AG20443 (cell line): ENCODE measurements around the gene DLX4.

ENCODE experiments used
- DNase-seq: peaks from one replicate; pipeline ENCODE4 v3.0.0; 2012; ENCODE audit warnings: low spot score, mixed read lengths

The DLX4 gene

GRCh38 chr17:49946964-49947584, 21.9 kb upstream of the DLX4 start:
- no peak for DNase-seq

- DNase-seq: no peak
These were observed 19.4 kb upstream of the DLX4 start for GRCh38 chr17:49949634-49950033.

DNA sequence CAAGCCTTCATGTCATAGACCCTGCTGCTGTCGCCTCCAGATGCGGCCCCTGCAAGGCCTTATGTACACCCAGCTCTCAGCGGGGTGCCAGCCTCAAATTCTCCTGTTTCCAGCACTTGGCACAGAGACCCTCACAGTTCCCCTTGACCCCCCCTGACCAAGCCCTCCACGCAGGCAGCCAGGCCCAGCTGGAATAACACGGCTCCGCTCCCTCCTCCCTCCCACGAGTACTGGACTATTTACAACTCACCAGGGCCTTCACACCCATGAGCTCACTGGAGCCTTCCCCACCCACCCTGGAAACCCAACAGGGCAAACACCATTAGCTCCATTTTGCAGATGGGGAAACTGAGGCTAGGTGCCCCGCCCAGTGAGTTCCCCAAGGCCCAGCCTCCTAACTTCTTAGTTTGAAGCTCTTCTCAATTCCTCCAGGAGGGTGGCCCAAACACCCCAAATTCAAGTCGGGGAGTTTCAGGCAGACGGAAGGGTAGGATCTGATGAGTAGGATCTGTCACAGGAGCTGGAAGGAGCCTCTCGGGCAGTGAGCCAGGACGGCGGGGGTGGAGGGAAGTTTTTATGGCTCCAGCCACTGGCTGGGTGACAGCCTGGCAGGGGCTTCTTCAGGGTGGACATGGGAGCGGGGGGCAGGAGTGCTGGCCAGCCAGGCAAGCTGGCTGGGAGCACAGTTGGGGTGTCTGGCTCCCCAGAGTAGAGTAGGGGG, 17.5 kb upstream of the DLX4 start:
- peak; percentile 47 for DNase-seq

DNA sequence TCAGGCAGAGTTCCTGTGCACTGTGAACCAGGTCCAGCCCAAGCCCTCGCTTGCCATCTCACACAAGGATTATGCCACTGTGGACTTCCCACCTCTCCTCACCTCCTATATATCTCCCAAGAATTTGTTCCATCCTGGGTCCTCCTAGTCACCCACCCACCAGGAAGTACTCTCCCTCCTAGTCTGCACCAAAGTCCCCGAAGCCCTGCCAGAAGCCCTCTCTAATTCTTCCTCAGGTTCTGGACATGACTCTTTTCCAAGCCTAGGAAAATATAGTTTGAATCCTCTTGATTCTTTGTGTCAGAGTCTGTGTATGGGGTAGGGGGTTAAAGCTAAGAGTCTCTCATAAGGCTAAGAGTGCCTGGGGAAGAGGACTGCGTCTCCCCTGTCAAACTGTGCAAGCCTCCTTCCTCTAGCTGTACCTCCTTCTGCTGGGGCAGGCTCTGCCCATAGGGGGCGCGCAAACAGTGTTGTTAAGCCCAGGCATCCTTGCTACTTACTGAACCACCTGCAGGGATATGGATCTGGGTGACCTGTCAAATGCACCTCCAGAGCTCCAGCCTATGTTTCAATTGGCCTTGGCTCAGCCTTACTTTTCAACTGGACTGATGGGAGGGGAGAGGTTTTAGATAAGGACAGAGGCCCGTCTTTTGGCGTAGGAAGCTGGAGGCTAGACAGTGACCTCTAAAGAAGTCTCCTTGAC, 16.6 kb upstream of the DLX4 start:
- DNase-seq: peak; percentile 87

GRCh38 chr17:49952912-49953497, 16.0 kb upstream of the DLX4 start:
- no peak for DNase-seq

- DNase-seq: no peak
These were observed 13.8 kb upstream of the DLX4 start for GRCh38 chr17:49955157-49955556.

DNA sequence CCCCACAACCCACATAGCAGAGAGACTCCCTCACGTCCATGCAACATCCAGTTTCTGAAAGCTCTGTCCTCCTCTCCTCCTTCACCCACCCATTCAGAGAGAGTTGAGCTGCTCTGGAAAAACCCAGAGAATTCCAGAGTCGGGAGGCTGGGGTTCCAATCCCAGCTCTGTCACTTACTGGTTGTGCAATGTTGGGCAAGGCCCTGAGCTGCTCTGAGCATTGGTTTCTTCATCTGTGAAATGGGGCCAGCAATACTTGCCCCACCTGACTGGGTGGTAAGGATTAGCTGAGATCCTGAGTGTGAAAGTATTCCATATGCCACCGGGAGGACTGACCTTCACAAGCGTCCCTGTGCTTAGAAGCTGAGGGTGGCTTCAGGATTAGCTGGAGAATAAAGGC, 12.2 kb upstream of the DLX4 start:
- DNase-seq: no peak

GRCh38 chr17:49957350-49957749, 11.6 kb upstream of the DLX4 start:
- no peak for DNase-seq

- DNase-seq: no peak
These were observed 10.3 kb upstream of the DLX4 start for GRCh38 chr17:49958723-49959122.

DNA sequence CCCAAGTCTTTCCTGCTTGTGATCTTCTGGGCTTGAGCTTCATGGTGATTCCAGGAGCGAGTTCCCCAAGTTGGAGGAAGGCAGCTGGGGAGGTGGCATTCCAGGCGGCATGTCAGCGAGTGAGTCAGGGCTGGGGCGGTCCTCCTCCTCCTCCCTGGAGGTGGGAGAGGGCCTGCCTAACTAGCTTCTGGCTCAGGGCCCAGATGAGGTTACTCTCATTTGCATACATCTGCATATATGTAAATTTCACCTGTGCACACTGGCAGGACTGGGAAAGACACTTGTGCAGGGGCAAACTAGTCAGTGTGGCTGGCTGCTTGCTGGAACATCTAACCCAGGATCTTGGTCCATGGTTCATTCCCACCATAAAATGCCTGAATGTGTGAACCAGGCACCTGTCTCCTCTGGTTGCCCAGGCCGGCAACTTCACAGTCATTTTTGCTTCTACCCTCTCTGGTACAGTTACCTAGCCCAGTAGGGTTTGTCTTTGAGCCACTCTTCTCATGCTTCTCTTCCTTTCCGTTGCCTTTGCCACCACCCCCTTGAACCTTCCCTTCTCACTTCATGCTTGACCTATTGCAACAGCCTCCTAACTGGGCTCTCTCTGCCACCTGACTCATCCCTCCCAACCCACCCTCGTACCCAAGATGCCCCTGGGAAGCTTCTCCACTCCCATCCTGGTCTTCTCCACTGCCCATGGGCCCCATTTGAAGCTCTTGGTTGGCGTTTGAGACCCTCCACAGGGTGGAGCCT, 9.6 kb upstream of the DLX4 start:
- no peak for DNase-seq

DNA sequence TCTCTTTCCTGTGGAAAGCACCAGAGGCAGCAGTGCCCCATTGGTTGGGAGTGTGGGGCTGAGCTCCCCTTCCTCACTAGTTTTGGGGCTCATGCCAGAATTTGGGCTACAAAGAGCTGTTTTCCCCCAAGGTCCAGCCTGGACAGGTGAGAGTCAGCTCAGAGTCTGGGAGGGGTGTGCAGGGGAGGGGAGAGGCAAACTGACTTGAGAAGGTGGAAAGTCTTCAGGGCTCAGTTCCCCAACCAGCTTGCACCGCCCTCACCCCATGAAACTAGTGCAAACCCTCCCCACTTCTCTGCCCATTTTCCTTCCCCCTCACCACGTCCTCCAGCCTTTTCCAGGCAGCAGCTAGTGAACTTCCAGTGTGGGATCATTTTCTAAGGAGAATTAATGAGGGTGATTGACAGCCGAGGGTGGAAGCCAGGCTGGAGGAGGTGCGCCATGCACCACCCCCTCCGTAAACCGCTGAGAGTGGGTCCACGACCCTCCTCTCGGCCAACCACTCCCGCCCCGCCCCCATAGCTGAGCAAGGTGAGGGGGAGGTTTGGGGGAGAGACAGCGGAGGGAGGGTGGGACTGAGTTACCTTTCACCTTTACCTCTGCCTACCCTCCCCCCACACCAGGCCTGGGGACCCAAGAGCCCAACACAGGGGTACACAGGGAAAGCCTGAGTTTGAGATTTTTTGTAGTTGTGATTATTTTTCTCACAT, 6.2 kb upstream of the DLX4 start:
- DNase-seq: no peak

- DNase-seq: no peak
These were observed 5.7 kb upstream of the DLX4 start for GRCh38 chr17:49963309-49963625.

DNA sequence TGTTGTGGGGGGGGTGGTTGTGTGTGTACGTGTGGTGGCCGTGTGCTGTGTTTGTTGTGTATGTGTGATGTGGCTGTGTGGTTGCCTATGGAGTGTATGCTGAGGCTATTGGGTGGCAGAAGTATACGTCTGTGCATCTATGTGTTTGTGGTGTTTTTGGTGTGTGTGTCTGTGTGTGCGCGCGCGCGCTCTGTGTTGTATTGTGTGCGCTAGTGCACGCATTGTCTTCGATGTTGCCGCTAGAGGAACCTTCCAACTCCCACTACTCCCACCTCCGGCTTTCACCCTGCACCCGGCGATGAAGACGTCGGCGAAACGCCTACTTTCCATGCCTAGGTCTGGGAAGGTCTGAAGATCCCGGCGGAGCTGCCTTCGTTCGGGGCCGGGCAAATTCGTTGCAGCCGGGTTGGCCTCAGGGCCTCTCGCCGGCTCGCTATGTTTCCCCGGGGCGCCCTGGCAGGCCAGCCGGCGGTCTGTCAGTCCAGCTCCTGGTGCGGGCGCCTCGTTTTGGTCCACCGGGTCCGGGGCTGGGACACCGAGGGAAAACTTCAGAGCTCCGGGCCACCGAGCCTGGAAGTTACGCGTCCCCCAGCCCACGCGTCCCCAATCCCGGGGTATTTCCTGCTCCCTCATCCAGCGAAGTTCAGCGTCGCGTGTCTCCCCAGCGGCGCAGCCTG, 5.2 kb upstream of the DLX4 start:
- DNase-seq: no peak

DNA sequence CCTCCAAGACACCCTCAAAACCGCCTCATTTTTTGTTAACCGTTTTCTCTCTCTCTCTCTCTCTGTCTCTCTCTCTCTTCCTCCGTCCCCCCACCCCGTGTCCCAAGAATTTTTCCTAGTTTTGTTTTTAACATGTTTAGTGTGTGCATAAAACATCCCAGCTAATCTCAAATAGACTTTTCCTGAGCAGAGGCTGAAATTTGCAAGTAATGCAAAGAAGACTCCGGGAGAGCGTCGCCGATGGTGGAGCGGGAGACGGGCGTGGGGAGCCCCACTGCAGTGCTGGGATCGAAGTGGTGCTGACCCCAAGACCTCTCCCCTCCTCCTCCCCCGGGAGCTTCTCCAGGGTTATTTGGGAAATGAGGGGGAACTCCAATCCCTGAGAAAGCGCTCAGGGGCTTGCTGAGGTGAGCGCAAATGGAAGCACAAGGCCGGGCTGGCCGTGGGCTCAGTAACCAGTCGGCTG, 4.7 kb upstream of the DLX4 start:
- DNase-seq: no peak

- DNase-seq: no peak
These were observed 4.0 kb upstream of the DLX4 start for GRCh38 chr17:49964769-49965523.

GRCh38 chr17:49965524-49965909, 3.5 kb upstream of the DLX4 start:
- no peak for DNase-seq

DNA sequence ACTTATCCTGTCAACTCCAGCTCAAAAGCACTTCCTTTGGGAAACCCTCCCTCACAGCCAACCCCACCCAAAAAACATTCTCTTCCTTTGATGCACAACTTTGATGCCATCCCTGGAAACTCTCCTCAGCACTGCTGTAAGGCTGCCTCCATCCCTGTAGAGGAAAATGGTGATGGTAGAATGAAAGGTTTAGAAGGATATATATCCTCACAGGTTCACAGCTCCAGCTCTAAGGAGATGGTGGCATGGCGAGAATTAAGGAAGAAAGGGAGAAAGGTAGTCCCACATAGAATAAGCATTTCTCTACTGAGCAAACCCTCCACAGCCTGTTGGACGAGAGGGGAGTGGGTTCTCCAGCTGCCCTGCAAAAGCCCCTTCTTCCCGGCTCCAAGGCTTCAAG, 2.2 kb upstream of the DLX4 start:
- DNase-seq: no peak

DNA sequence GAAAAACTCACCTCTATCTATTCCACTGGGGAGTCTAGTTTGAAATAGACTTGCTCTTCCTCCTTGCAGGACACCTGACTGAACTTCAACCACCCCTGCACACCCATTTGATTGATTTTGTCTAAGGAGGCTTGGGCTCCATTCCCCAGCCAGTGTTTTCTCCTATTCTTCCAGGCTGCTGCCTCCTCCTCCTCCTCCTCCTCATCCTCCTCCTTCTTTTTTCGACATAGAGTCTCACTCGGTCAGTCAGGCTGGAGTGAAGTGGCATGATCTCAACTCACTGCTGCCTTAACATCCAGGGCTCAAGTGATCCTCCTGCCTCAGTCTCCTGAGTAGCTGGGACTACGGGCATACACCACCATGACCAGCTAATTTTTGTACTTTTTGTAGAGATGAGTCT, 1.8 kb upstream of the DLX4 start:
- no peak for DNase-seq

GRCh38 chr17:49967621-49968404, 1.2 kb upstream of the DLX4 start:
- no peak for DNase-seq
